GM12874 (cell line): Measurements from ENCODE around the gene SYVN1.

Experiments used
- TF ChIP-seq, protein P1 (sequence below): IDR thresholded peaks from 2 replicates; pipeline ENCODE4 v1.5.1; 2011; ENCODE audit warnings: low read depth, mild to moderate bottlenecking, control low read depth, low read length, moderate library complexity; ENCODE audit not compliant: insufficient read depth

Gene SYVN1

GRCh38 chr11:65095427-65095826 lies 38.9 kb downstream of the SYVN1 start:
- TF ChIP-seq, protein P1, sequence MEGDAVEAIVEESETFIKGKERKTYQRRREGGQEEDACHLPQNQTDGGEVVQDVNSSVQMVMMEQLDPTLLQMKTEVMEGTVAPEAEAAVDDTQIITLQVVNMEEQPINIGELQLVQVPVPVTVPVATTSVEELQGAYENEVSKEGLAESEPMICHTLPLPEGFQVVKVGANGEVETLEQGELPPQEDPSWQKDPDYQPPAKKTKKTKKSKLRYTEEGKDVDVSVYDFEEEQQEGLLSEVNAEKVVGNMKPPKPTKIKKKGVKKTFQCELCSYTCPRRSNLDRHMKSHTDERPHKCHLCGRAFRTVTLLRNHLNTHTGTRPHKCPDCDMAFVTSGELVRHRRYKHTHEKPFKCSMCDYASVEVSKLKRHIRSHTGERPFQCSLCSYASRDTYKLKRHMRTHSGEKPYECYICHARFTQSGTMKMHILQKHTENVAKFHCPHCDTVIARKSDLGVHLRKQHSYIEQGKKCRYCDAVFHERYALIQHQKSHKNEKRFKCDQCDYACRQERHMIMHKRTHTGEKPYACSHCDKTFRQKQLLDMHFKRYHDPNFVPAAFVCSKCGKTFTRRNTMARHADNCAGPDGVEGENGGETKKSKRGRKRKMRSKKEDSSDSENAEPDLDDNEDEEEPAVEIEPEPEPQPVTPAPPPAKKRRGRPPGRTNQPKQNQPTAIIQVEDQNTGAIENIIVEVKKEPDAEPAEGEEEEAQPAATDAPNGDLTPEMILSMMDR = no peak

DNA sequence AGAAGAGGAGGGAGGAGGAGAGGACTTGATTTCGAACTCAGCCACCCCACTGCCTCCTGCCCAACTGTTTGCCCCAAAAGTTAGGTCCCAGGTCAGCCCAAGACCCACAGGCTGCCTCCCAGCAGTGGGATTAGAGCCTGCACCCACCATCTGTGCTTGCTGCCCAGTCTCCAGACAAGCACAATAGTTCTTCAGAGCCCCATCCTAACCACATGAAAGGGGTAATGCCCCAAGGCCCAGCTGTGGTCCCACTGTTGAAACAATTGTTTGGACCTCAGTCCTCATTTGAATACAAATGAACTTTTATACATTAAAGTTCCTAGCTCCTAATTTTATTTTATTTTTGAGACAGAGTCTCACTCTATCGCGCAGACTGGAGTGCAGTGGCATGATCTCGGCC lies 43.7 kb downstream of the SYVN1 start:
- TF ChIP-seq, protein P1 = no peak

- TF ChIP-seq, protein P1 = no peak
These were observed 44.7 kb downstream of the SYVN1 start for GRCh38 chr11:65089621-65090020.

DNA sequence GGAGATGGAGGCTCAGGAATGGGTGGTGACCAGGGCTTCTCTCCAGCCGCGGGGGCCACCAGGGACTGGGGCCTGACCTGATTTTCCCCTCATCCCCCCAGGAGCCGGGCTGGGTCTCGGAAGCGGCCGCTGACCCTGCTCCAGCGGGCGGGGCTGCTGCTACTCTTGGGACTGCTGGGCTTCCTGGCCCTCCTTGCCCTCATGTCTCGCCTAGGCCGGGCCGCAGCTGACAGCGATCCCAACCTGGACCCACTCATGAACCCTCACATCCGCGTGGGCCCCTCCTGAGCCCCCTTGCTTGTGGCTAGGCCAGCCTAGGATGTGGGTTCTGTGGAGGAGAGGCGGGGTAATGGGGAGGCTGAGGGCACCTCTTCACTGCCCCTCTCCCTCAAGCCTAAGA lies 46.5 kb downstream of the SYVN1 start:
- TF ChIP-seq, protein P1 = no peak

DNA sequence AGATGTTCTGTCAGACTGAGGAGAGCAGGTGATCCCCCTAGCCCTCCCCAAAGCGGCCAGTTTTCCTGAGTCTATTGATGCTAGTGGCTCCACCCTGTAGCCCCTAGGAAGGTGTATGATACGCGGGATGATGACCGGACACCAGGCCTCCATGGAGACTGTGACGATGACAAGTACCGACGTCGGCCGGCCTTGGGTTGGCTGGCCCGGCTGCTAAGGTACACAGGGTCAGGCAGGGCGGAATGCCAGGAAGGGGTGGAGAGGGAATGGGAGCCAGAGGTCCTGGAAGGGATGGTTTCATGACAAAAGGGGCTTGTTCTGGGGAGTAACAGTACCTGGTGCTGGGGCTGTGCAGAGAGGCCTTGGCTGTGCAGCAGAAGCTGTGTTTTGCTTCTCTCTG lies 47.1 kb downstream of the SYVN1 start:
- TF ChIP-seq, protein P1 = no peak

GRCh38 chr11:65086809-65087208 lies 47.5 kb downstream of the SYVN1 start:
- TF ChIP-seq, protein P1 = no peak

DNA sequence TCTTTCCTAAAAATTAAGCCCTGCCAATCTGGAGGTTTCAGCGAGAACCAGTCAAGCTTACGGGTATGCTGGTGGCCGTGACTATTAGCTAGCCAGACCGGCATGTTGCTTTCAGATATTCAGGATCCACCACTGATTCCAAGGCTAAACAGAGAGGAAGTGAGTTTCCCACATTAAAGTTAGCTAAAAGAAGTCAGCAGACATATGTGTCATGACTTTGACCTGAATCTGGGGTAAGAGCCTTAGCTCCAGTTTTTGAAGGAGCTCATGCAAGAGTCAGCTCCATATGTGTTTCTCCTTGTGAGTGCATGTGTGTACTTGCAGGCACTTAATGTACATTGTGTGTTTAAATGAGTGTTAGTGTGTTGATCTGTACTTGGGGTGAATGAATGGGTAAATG lies 48.9 kb downstream of the SYVN1 start:
- TF ChIP-seq, protein P1 = no peak
